ENCODE data around the gene ARIH2.

ARIH2 gene

GRCh38 chr3:48927928-48928327 lies 9.3 kb downstream of the ARIH2 start:
- TF ChIP-seq TCF12 (IDR thresholded peaks at IDR 0.05; ENCODE audit: low read depth) (no peak), TEAD4 (IDR thresholded peaks at IDR 0.05) (no peak), EP300 (IDR thresholded peaks at IDR 0.05; ENCODE audit: borderline replicate concordance) (no peak), NFIC (IDR thresholded peaks at IDR 0.05) (no peak), ZBTB7A (IDR thresholded peaks at IDR 0.05; ENCODE audit: low read depth) (no peak), RAD21 (IDR thresholded peaks at IDR 0.05; ENCODE audit: low read depth) (no peak), CEBPB (IDR thresholded peaks at IDR 0.05) (no peak), TAF1 (IDR thresholded peaks at IDR 0.05; ENCODE audit: low read depth) (no peak), YY1 (IDR thresholded peaks at IDR 0.05; ENCODE audit: low read depth) (no peak), CREB1 (IDR thresholded peaks at IDR 0.05; ENCODE audit: low read depth) (no peak)
- TF ChIP-seq, protein P1, sequence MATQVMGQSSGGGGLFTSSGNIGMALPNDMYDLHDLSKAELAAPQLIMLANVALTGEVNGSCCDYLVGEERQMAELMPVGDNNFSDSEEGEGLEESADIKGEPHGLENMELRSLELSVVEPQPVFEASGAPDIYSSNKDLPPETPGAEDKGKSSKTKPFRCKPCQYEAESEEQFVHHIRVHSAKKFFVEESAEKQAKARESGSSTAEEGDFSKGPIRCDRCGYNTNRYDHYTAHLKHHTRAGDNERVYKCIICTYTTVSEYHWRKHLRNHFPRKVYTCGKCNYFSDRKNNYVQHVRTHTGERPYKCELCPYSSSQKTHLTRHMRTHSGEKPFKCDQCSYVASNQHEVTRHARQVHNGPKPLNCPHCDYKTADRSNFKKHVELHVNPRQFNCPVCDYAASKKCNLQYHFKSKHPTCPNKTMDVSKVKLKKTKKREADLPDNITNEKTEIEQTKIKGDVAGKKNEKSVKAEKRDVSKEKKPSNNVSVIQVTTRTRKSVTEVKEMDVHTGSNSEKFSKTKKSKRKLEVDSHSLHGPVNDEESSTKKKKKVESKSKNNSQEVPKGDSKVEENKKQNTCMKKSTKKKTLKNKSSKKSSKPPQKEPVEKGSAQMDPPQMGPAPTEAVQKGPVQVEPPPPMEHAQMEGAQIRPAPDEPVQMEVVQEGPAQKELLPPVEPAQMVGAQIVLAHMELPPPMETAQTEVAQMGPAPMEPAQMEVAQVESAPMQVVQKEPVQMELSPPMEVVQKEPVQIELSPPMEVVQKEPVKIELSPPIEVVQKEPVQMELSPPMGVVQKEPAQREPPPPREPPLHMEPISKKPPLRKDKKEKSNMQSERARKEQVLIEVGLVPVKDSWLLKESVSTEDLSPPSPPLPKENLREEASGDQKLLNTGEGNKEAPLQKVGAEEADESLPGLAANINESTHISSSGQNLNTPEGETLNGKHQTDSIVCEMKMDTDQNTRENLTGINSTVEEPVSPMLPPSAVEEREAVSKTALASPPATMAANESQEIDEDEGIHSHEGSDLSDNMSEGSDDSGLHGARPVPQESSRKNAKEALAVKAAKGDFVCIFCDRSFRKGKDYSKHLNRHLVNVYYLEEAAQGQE (IDR thresholded peaks at IDR 0.05; ENCODE audit: low read depth), result no peak
- TF ChIP-seq, protein P2, sequence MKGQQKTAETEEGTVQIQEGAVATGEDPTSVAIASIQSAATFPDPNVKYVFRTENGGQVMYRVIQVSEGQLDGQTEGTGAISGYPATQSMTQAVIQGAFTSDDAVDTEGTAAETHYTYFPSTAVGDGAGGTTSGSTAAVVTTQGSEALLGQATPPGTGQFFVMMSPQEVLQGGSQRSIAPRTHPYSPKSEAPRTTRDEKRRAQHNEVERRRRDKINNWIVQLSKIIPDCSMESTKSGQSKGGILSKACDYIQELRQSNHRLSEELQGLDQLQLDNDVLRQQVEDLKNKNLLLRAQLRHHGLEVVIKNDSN (IDR thresholded peaks at IDR 0.05), result no peak

DNA sequence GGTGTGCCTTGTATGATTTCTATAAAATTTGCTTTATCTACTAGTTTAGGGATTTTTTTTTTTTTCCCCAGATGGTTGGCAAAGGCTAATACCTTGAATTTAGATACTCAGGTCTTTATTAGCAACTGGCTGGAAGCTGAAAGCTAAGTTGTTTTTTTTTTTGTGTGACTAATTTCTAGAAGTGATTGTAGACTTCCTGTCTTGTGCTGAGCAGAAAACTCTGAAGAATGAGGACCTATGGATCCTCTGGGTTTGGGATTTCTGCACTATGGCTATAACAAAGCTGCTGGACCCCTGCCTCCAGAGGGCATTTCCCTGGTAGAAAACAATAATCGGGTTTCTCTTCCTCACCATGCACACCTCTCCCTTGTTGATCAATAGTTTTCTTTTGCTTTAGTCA lies 10.0 kb downstream of the ARIH2 start:
- TF ChIP-seq MAX (IDR thresholded peaks at IDR 0.05), result no peak

GRCh38 chr3:48929358-48930035 lies 10.9 kb downstream of the ARIH2 start:
- TF ChIP-seq, protein P2 (IDR thresholded peaks at IDR 0.05), result no peak
- TF ChIP-seq CEBPB (IDR thresholded peaks at IDR 0.05), result no peak
- no peak for TF ChIP-seq MAX (IDR thresholded peaks at IDR 0.05)
- TF ChIP-seq ZBTB7A (IDR thresholded peaks at IDR 0.05; ENCODE audit: low read depth), result no peak
- TF ChIP-seq YY1 (IDR thresholded peaks at IDR 0.05; ENCODE audit: low read depth), result no peak
- no peak for TF ChIP-seq CREB1 (IDR thresholded peaks at IDR 0.05; ENCODE audit: low read depth)
- no peak for TF ChIP-seq RAD21 (IDR thresholded peaks at IDR 0.05; ENCODE audit: low read depth)
- TF ChIP-seq NFIC (IDR thresholded peaks at IDR 0.05), result no peak
- no peak for TF ChIP-seq EGR1 (IDR thresholded peaks at IDR 0.05)
- TF ChIP-seq TCF12 (IDR thresholded peaks at IDR 0.05; ENCODE audit: low read depth), result no peak
- TF ChIP-seq TAF1 (IDR thresholded peaks at IDR 0.05; ENCODE audit: low read depth), result no peak
- TF ChIP-seq FOXM1 (IDR thresholded peaks at IDR 0.05; ENCODE audit: borderline replicate concordance, low read depth), result no peak
- no peak for TF ChIP-seq EP300 (IDR thresholded peaks at IDR 0.05; ENCODE audit: borderline replicate concordance)
- TF ChIP-seq, protein P1 (IDR thresholded peaks at IDR 0.05; ENCODE audit: low read depth), result no peak
- TF ChIP-seq TEAD4 (IDR thresholded peaks at IDR 0.05), result no peak

GRCh38 chr3:48930590-48930989 lies 11.9 kb downstream of the ARIH2 start:
- no peak for TF ChIP-seq MAX (IDR thresholded peaks at IDR 0.05)
- TF ChIP-seq, protein P2 (IDR thresholded peaks at IDR 0.05), result no peak
- TF ChIP-seq ZBTB7A (IDR thresholded peaks at IDR 0.05; ENCODE audit: low read depth), result no peak
- TF ChIP-seq YY1 (IDR thresholded peaks at IDR 0.05; ENCODE audit: low read depth), result no peak
- no peak for TF ChIP-seq TEAD4 (IDR thresholded peaks at IDR 0.05)
- no peak for TF ChIP-seq NFIC (IDR thresholded peaks at IDR 0.05)
- no peak for TF ChIP-seq TAF1 (IDR thresholded peaks at IDR 0.05; ENCODE audit: low read depth)
- TF ChIP-seq CEBPB (IDR thresholded peaks at IDR 0.05), result no peak
- no peak for TF ChIP-seq TCF12 (IDR thresholded peaks at IDR 0.05; ENCODE audit: low read depth)
- no peak for TF ChIP-seq FOXM1 (IDR thresholded peaks at IDR 0.05; ENCODE audit: borderline replicate concordance, low read depth)
- TF ChIP-seq RAD21 (IDR thresholded peaks at IDR 0.05; ENCODE audit: low read depth), result no peak
- no peak for TF ChIP-seq EGR1 (IDR thresholded peaks at IDR 0.05)
- TF ChIP-seq, protein P1 (IDR thresholded peaks at IDR 0.05; ENCODE audit: low read depth), result no peak
- TF ChIP-seq EP300 (IDR thresholded peaks at IDR 0.05; ENCODE audit: borderline replicate concordance), result no peak
- TF ChIP-seq CREB1 (IDR thresholded peaks at IDR 0.05; ENCODE audit: low read depth), result no peak

Measured in Ishikawa (cell line).